HUES48 (cell line): ENCODE results near the gene PAGR1.
"Not testable (repeated sequence)": the region's sequence is repeated elsewhere in the genome, so short reads cannot be mapped to it uniquely, and the experiment has no call there.

Experiments used
- H3K27ac ChIP-seq: one replicate; pipeline ENCODE4 v1.7.0; 2013; ENCODE audit warnings: low read depth, low read length, inconsistent platforms
- H3K27me3 ChIP-seq: 2 replicates; pipeline ENCODE4 v1.6.1; 2013; ENCODE audit warnings: mild to moderate bottlenecking, low read length; ENCODE audit not compliant: control insufficient read depth, insufficient read depth
- H3K36me3 ChIP-seq: 2 replicates; pipeline ENCODE4 v1.6.1; 2013; ENCODE audit warnings: low read length; ENCODE audit not compliant: control insufficient read depth, insufficient read depth
- H3K4me1 ChIP-seq: 2 replicates; pipeline ENCODE4 v1.6.1; 2013; ENCODE audit warnings: mild to moderate bottlenecking, low read length; ENCODE audit not compliant: control insufficient read depth, insufficient read depth
- H3K4me3 ChIP-seq: 2 replicates; pipeline ENCODE4 v1.5.1; 2013; ENCODE audit warnings: mild to moderate bottlenecking, low read depth, low read length
- H3K9ac ChIP-seq: 2 replicates; pipeline ENCODE4 v1.6.1; 2013; ENCODE audit warnings: mild to moderate bottlenecking, low read depth, low read length, moderate library complexity
- H3K9me3 ChIP-seq: 2 replicates; pipeline ENCODE4 v1.6.1; 2013; ENCODE audit warnings: low read length; ENCODE audit not compliant: control insufficient read depth, insufficient read depth

The PAGR1 gene

GRCh38 chr16:29858974-29859373 lies 43.0 kb downstream of the PAGR1 start:
- peaks cover 4% of the 10 kb centered on the region; the same call in 1 of the 2 replicates for H3K4me1 ChIP-seq
- no peak overlapping the region for H3K9ac ChIP-seq
- H3K36me3 ChIP-seq, result peaks cover 30% of the 10 kb centered on the region
- no peak overlapping the region for H3K27ac ChIP-seq
- H3K4me3 ChIP-seq, result no peak overlapping the region
- no peaks in the 10 kb centered on the region for H3K9me3 ChIP-seq
- no peaks in the 10 kb centered on the region for H3K27me3 ChIP-seq

GRCh38 chr16:29860218-29860617 lies 44.3 kb downstream of the PAGR1 start:
- H3K36me3 ChIP-seq, result peaks cover 30% of the 10 kb centered on the region
- H3K9me3 ChIP-seq, result no peaks in the 10 kb centered on the region
- peaks cover 4% of the 10 kb centered on the region; the same call in 1 of the 2 replicates for H3K4me1 ChIP-seq
- no peak overlapping the region for H3K9ac ChIP-seq
- no peaks in the 10 kb centered on the region for H3K27me3 ChIP-seq
- H3K4me3 ChIP-seq, result no peak overlapping the region
- no peak overlapping the region for H3K27ac ChIP-seq

- Histone ChIP-seq H3K27ac (peak overlapping the region; percentile 99), H3K9ac (peak overlapping the region; percentile 99; the same call in 1 of the 2 replicates), H3K4me1 (peaks cover 4% of the 10 kb centered on the region; the same call in 1 of the 2 replicates), H3K9me3 (no peaks in the 10 kb centered on the region), H3K27me3 (no peaks in the 10 kb centered on the region), H3K4me3 (peak overlapping the region; percentile 97), H3K36me3 (peaks cover 30% of the 10 kb centered on the region)
Measured at GRCh38 chr16:29862383-29862883, 46.5 kb downstream of the PAGR1 start.

GRCh38 chr16:29862884-29863668 lies 47.1 kb downstream of the PAGR1 start, which contains the start of gene CDIPT:
Gene CDIPT (minus strand): TSS chr16:29863226. CDS start chr16:29862857, 369 bp downstream.
- no peaks in the 10 kb centered on the region for H3K9me3 ChIP-seq
- H3K36me3 ChIP-seq, result peaks cover 30% of the 10 kb centered on the region
- H3K27me3 ChIP-seq, result no peaks in the 10 kb centered on the region

GRCh38 chr16:29863669-29863984 lies 47.7 kb downstream of the PAGR1 start:
- H3K27ac ChIP-seq, result peak overlapping the region; percentile 99
- H3K9ac ChIP-seq, result no peak overlapping the region; the same call in 1 of the 2 replicates
- H3K36me3 ChIP-seq, result peaks cover 25% of the 10 kb centered on the region
- H3K4me3 ChIP-seq, result peak overlapping the region; percentile 97; the same call in 1 of the 2 replicates
- no peaks in the 10 kb centered on the region for H3K27me3 ChIP-seq
- no peaks in the 10 kb centered on the region for H3K9me3 ChIP-seq
- peaks cover 4% of the 10 kb centered on the region; the same call in 1 of the 2 replicates for H3K4me1 ChIP-seq

More at GRCh38 chr16:29862884-29863668, 47.1 kb downstream of the PAGR1 start, which contains the start of gene CDIPT:
- Histone ChIP-seq H3K27ac (peak within 1 kb of the TSS; percentile 99), H3K9ac (peak within 1 kb of the TSS; percentile 99), H3K4me1 (peaks cover 4% of the 10 kb centered on the region; the same call in 1 of the 2 replicates), H3K4me3 (peak within 1 kb of the TSS; percentile 97)

GRCh38 chr16:29864205-29864604 lies 48.3 kb downstream of the PAGR1 start:
- H3K4me3 ChIP-seq, result no peak overlapping the region

GRCh38 chr16:29868396-29869009 lies 52.6 kb downstream of the PAGR1 start:
- Histone ChIP-seq H3K4me3 (no peak overlapping the region), H3K4me1 (peaks cover 4% of the 10 kb centered on the region; the same call in 1 of the 2 replicates), H3K27ac (no peak overlapping the region), H3K9me3 (no peaks in the 10 kb centered on the region), H3K27me3 (no peaks in the 10 kb centered on the region), H3K36me3 (peaks cover 15% of the 10 kb centered on the region), H3K9ac (no peak overlapping the region)

More at GRCh38 chr16:29864205-29864604, 48.3 kb downstream of the PAGR1 start:
- Histone ChIP-seq H3K27me3 (no peaks in the 10 kb centered on the region), H3K36me3 (peaks cover 19% of the 10 kb centered on the region), H3K27ac (no peak overlapping the region), H3K9ac (no peak overlapping the region), H3K9me3 (no peaks in the 10 kb centered on the region), H3K4me1 (peaks cover 4% of the 10 kb centered on the region; the same call in 1 of the 2 replicates)

GRCh38 chr16:29869067-29869466 lies 53.1 kb downstream of the PAGR1 start:
- not testable (repeated sequence) for H3K27me3 ChIP-seq, H3K9ac ChIP-seq
- peaks cover 15% of the 10 kb centered on the region for H3K36me3 ChIP-seq

More at GRCh38 chr16:29869067-29869466, 53.1 kb downstream of the PAGR1 start:
- H3K4me1 ChIP-seq, H3K4me3 ChIP-seq, H3K9me3 ChIP-seq, H3K27ac ChIP-seq: not testable (repeated sequence)
